ENCODE measurements around the gene VWA8. TPM values are rescaled to one million over a fixed set of nuclear protein-coding genes. Genes with fewer than 3 reads are reported as not detected.

VWA8 gene
- total and polyA plus RNA-seq, 2 of the 8 experiments (the other 6 are each of a cell fraction or from before 2014, with no cell fraction given): 5.9 to 19.6 TPM

DNA sequence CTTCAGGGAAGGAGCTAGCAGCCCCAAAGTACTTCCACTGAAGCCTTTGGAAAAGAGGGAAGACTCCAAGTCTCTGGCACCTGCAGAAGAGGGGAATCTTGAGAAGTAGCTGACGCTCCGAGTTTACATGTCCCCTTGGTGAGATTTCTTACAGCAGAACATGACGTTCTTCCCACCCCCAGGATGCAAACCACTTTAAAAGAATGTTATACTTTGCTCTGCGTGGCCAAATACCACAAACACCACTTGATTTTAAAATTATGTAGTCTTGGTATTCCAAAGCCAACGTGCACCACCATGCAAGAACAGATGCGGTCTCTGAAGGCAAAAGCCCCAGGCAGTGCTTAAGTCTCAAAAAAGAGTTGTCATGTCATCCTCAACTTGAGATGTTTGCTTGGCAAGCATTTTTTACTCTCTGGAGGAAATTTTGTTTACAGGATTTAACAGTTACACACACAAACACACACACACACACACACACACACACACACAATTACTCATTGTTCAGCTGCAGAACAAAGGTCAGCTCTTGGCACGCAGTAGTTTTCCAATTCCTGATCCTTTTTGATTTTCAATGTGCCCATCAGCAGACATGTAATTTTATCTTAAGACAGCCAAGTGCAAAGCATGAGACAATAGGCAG lies 397.4 kb downstream of the VWA8 start (continued):
- TF ChIP-seq SAP30 (IDR thresholded peaks at IDR 0.05; ENCODE audit: insufficient read depth, insufficient replicate concordance, low read length): no peak
- no peak for TF ChIP-seq RBBP5 (IDR thresholded peaks at IDR 0.05; ENCODE audit: borderline replicate concordance, low read depth, low read length)
- no peak for TF ChIP-seq SRF (IDR thresholded peaks at IDR 0.05; ENCODE audit: low read depth, low read length)
- TF ChIP-seq CBX8 (IDR thresholded peaks at IDR 0.05; ENCODE audit: borderline replicate concordance, low read depth, low read length): no peak
- no peak for TF ChIP-seq SUZ12 (IDR thresholded peaks at IDR 0.05; ENCODE audit: low read length)
- no peak for TF ChIP-seq RXRA (IDR thresholded peaks at IDR 0.05; ENCODE audit: insufficient read depth, low read depth, low read length)
- TF ChIP-seq EZH2 (IDR thresholded peaks at IDR 0.05; ENCODE audit: low read depth, low read length, severe bottlenecking): no peak
